ENCODE data around the gene LRFN2.

The LRFN2 gene

GRCh38 chr6:40606526-40606925, 19.4 kb upstream of the LRFN2 start:
- peaks cover 9% of the 10 kb centered on the region for H3K27me3 Mint-ChIP-seq
- H3K9me3 Mint-ChIP-seq: no peaks in the 10 kb centered on the region
- no peaks in the 10 kb centered on the region for H3K36me3 Mint-ChIP-seq
- H3K27ac Mint-ChIP-seq: no peak overlapping the region
- no peak overlapping the region for H3K4me3 Mint-ChIP-seq
- H3K4me1 Mint-ChIP-seq: no peaks in the 10 kb centered on the region

GRCh38 chr6:40604082-40604481, 16.9 kb upstream of the LRFN2 start:
- H3K4me3 Mint-ChIP-seq: no peak overlapping the region
- peaks cover 19% of the 10 kb centered on the region for H3K27me3 Mint-ChIP-seq
- no peaks in the 10 kb centered on the region for H3K36me3 Mint-ChIP-seq
- H3K9me3 Mint-ChIP-seq: no peaks in the 10 kb centered on the region
- H3K27ac Mint-ChIP-seq: no peak overlapping the region
- no peaks in the 10 kb centered on the region for H3K4me1 Mint-ChIP-seq

GRCh38 chr6:40599555-40599954, 12.4 kb upstream of the LRFN2 start:
- Mint-ChIP-seq H3K27ac (no peak overlapping the region), H3K9me3 (no peaks in the 10 kb centered on the region), H3K4me3 (no peak overlapping the region), H3K27me3 (peaks cover 23% of the 10 kb centered on the region), H3K4me1 (no peaks in the 10 kb centered on the region), H3K36me3 (no peaks in the 10 kb centered on the region)

GRCh38 chr6:40598516-40598915, 11.4 kb upstream of the LRFN2 start:
- H3K36me3 Mint-ChIP-seq: no peaks in the 10 kb centered on the region
- no peaks in the 10 kb centered on the region for H3K4me1 Mint-ChIP-seq
- H3K27me3 Mint-ChIP-seq: peaks cover 23% of the 10 kb centered on the region
- no peak overlapping the region for H3K4me3 Mint-ChIP-seq
- H3K27ac Mint-ChIP-seq: no peak overlapping the region
- no peaks in the 10 kb centered on the region for H3K9me3 Mint-ChIP-seq

GRCh38 chr6:40597301-40597700, 10.1 kb upstream of the LRFN2 start:
- H3K36me3 Mint-ChIP-seq: no peaks in the 10 kb centered on the region
- H3K9me3 Mint-ChIP-seq: no peaks in the 10 kb centered on the region
- peaks cover 19% of the 10 kb centered on the region for H3K27me3 Mint-ChIP-seq
- no peak overlapping the region for H3K4me3 Mint-ChIP-seq
- H3K4me1 Mint-ChIP-seq: no peaks in the 10 kb centered on the region
- H3K27ac Mint-ChIP-seq: no peak overlapping the region

GRCh38 chr6:40588480-40588879, 1.3 kb upstream of the LRFN2 start:
- peak overlapping the region; percentile 63 for H3K4me3 Mint-ChIP-seq
- no peak overlapping the region for H3K27ac Mint-ChIP-seq
- peaks cover 4% of the 10 kb centered on the region for H3K27me3 Mint-ChIP-seq
- H3K36me3 Mint-ChIP-seq: no peaks in the 10 kb centered on the region
- no peaks in the 10 kb centered on the region for H3K9me3 Mint-ChIP-seq
- peaks cover 28% of the 10 kb centered on the region for H3K4me1 Mint-ChIP-seq

GRCh38 chr6:40588070-40588384, 863 bp upstream of the LRFN2 start:
- Mint-ChIP-seq H3K27me3 (peaks cover 4% of the 10 kb centered on the region), H3K27ac (no peak overlapping the region), H3K36me3 (no peaks in the 10 kb centered on the region), H3K9me3 (no peaks in the 10 kb centered on the region), H3K4me1 (peaks cover 32% of the 10 kb centered on the region), H3K4me3 (peak overlapping the region; percentile 63)

- Mint-ChIP-seq H3K9me3 (no peaks in the 10 kb centered on the region), H3K36me3 (no peaks in the 10 kb centered on the region), H3K4me1 (peaks cover 32% of the 10 kb centered on the region), H3K27ac (no peak overlapping the region), H3K4me3 (peak overlapping the region; percentile 84), H3K27me3 (peaks cover 4% of the 10 kb centered on the region)
Observed at GRCh38 chr6:40586369-40587201, 579 bp downstream of the LRFN2 start.

GRCh38 chr6:40585651-40586269, 1.4 kb downstream of the LRFN2 start:
- peaks cover 4% of the 10 kb centered on the region for H3K27me3 Mint-ChIP-seq

GRCh38 chr6:40585223-40585622, 1.9 kb downstream of the LRFN2 start:
- H3K4me1 Mint-ChIP-seq: peaks cover 32% of the 10 kb centered on the region
- H3K4me3 Mint-ChIP-seq: peak overlapping the region; percentile 47
- H3K27me3 Mint-ChIP-seq: peaks cover 4% of the 10 kb centered on the region
- H3K27ac Mint-ChIP-seq: no peak overlapping the region
- no peaks in the 10 kb centered on the region for H3K9me3 Mint-ChIP-seq
- H3K36me3 Mint-ChIP-seq: no peaks in the 10 kb centered on the region

More at GRCh38 chr6:40585651-40586269, 1.4 kb downstream of the LRFN2 start:
- no peaks in the 10 kb centered on the region for H3K36me3 Mint-ChIP-seq
- H3K9me3 Mint-ChIP-seq: no peaks in the 10 kb centered on the region
- no peak overlapping the region for H3K27ac Mint-ChIP-seq
- peaks cover 32% of the 10 kb centered on the region for H3K4me1 Mint-ChIP-seq
- H3K4me3 Mint-ChIP-seq: peak overlapping the region; percentile 84

GRCh38 chr6:40584741-40585140, 2.4 kb downstream of the LRFN2 start:
- H3K27ac Mint-ChIP-seq: no peak overlapping the region
- H3K9me3 Mint-ChIP-seq: no peaks in the 10 kb centered on the region
- H3K27me3 Mint-ChIP-seq: peaks cover 4% of the 10 kb centered on the region
- H3K4me3 Mint-ChIP-seq: peak overlapping the region; percentile 47
- peaks cover 32% of the 10 kb centered on the region for H3K4me1 Mint-ChIP-seq
- H3K36me3 Mint-ChIP-seq: no peaks in the 10 kb centered on the region

GRCh38 chr6:40583709-40584108, 3.5 kb downstream of the LRFN2 start:
- no peaks in the 10 kb centered on the region for H3K36me3 Mint-ChIP-seq
- H3K27me3 Mint-ChIP-seq: peaks cover 2% of the 10 kb centered on the region
- H3K4me3 Mint-ChIP-seq: no peak overlapping the region
- H3K4me1 Mint-ChIP-seq: peaks cover 32% of the 10 kb centered on the region
- H3K27ac Mint-ChIP-seq: no peak overlapping the region
- H3K9me3 Mint-ChIP-seq: no peaks in the 10 kb centered on the region

- H3K4me3 Mint-ChIP-seq: no peak overlapping the region
- no peak overlapping the region for H3K27ac Mint-ChIP-seq
- peaks cover 32% of the 10 kb centered on the region for H3K4me1 Mint-ChIP-seq
- no peaks in the 10 kb centered on the region for H3K36me3 Mint-ChIP-seq
- H3K27me3 Mint-ChIP-seq: peaks cover 2% of the 10 kb centered on the region
- H3K9me3 Mint-ChIP-seq: no peaks in the 10 kb centered on the region
Observed at GRCh38 chr6:40582892-40583291, 4.3 kb downstream of the LRFN2 start.

GRCh38 chr6:40579101-40579500, 8.1 kb downstream of the LRFN2 start:
- no peaks in the 10 kb centered on the region for H3K9me3 Mint-ChIP-seq
- H3K4me1 Mint-ChIP-seq: peaks cover 10% of the 10 kb centered on the region
- H3K27ac Mint-ChIP-seq: no peak overlapping the region
- H3K4me3 Mint-ChIP-seq: no peak overlapping the region
- H3K36me3 Mint-ChIP-seq: no peaks in the 10 kb centered on the region
- peaks cover 1% of the 10 kb centered on the region for H3K27me3 Mint-ChIP-seq

GRCh38 chr6:40577672-40578071, 9.5 kb downstream of the LRFN2 start:
- no peak overlapping the region for H3K4me3 Mint-ChIP-seq
- no peaks in the 10 kb centered on the region for H3K27me3 Mint-ChIP-seq
- H3K36me3 Mint-ChIP-seq: no peaks in the 10 kb centered on the region
- H3K4me1 Mint-ChIP-seq: no peaks in the 10 kb centered on the region
- no peak overlapping the region for H3K27ac Mint-ChIP-seq
- H3K9me3 Mint-ChIP-seq: no peaks in the 10 kb centered on the region

GRCh38 chr6:40573221-40573620, 13.9 kb downstream of the LRFN2 start:
- Mint-ChIP-seq H3K27me3 (no peaks in the 10 kb centered on the region), H3K27ac (no peak overlapping the region), H3K4me3 (no peak overlapping the region), H3K4me1 (no peaks in the 10 kb centered on the region), H3K9me3 (no peaks in the 10 kb centered on the region), H3K36me3 (no peaks in the 10 kb centered on the region)
